ENCODE measurements around the gene MORN5.

Gene MORN5

GRCh38 chr9:122216138-122216797 is 56.6 kb downstream of the MORN5 start:
- DNase-seq (ENCODE audit: low read depth), result no peak

- no peak for DNase-seq (ENCODE audit: low read depth)
These were observed 57.2 kb downstream of the MORN5 start for GRCh38 chr9:122216798-122217418.

- DNase-seq (ENCODE audit: low read depth), result no peak
These were observed 57.9 kb downstream of the MORN5 start for GRCh38 chr9:122217640-122218039.

- no peak for DNase-seq (ENCODE audit: low read depth)
These were observed 58.6 kb downstream of the MORN5 start for GRCh38 chr9:122218071-122218934.

- DNase-seq (ENCODE audit: low read depth), result no peak
These were observed 59.5 kb downstream of the MORN5 start for GRCh38 chr9:122218935-122219855.

GRCh38 chr9:122219856-122220672 is 60.4 kb downstream of the MORN5 start:
- DNase-seq (ENCODE audit: low read depth), result no peak

GRCh38 chr9:122220673-122221182 is 61.0 kb downstream of the MORN5 start:
- DNase-seq (ENCODE audit: low read depth), result no peak

GRCh38 chr9:122221183-122221811 is 61.6 kb downstream of the MORN5 start:
- DNase-seq (ENCODE audit: low read depth), result no peak

GRCh38 chr9:122222791-122223190 is 63.1 kb downstream of the MORN5 start:
- no peak for DNase-seq (ENCODE audit: low read depth)

GRCh38 chr9:122223435-122223834 is 63.7 kb downstream of the MORN5 start:
- DNase-seq (ENCODE audit: low read depth), result no peak

- no peak for DNase-seq (ENCODE audit: low read depth)
These were observed 65.8 kb downstream of the MORN5 start for GRCh38 chr9:122225312-122226141.

GRCh38 chr9:122226142-122226757 is 66.5 kb downstream of the MORN5 start:
- DNase-seq (ENCODE audit: low read depth), result no peak

GRCh38 chr9:122226758-122227574 is 67.3 kb downstream of the MORN5 start:
- DNase-seq (ENCODE audit: low read depth), result no peak

- DNase-seq (ENCODE audit: low read depth), result no peak
These were observed 67.8 kb downstream of the MORN5 start for GRCh38 chr9:122227575-122227900.

- no peak for DNase-seq (ENCODE audit: low read depth)
These were observed 68.5 kb downstream of the MORN5 start for GRCh38 chr9:122228191-122228567.

- DNase-seq (ENCODE audit: low read depth), result no peak
These were observed 69.1 kb downstream of the MORN5 start, which contains the start of gene LHX6 for GRCh38 chr9:122228568-122229484. Gene LHX6 (minus strand): TSS chr9:122228957. CDS start chr9:122228740, 217 bp downstream.

- no peak for DNase-seq (ENCODE audit: low read depth)
These were observed 69.8 kb downstream of the MORN5 start for GRCh38 chr9:122229485-122229837.
